Smooth muscle cell of the brain vasculature (primary cell): ENCODE data around the gene LRRN4CL.

Experiments
- DNase-seq: peaks from one replicate; pipeline ENCODE4 v3.0.0-alpha.2; 2012; ENCODE audit warnings: low read depth, low spot score

Gene LRRN4CL

DNA sequence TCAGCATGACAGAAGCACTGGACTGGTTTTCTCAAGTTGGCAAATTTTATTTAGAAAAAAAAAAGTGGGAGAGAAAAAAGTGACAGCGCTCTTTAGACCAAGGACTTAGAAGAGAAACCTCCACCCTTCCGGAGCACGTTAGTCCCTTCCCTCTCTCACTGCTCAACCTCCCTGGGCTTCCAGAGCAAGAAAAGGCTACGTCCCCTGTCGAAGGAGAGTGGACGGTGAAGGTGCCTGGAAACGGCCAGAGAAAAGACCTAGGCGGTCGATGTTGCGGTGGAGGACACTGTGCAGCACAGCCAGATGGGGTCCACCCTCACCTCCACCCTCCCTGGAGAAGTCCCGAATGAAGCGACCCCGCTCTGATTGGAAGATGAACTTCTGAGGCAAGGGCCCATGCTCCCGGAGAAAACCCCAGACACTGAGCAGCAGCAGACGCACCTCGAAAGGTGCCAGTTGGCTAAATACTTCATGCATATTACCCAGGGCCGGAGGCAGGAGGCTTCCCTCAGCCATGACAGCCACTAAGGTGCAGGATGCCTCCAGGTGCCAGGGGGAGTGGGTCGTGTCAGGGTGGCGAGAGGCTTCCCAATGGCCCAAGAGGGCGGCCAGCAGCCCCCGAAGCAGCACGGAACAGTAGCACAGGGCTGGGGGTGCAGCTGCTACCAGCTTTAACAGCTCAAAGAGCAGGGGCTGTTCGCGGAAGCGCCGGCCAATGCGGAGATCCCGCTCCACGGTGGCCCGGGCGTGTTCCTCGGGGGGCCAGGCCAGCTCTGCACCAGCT lies 42.3 kb downstream of the LRRN4CL start:
- no peak for DNase-seq

DNA sequence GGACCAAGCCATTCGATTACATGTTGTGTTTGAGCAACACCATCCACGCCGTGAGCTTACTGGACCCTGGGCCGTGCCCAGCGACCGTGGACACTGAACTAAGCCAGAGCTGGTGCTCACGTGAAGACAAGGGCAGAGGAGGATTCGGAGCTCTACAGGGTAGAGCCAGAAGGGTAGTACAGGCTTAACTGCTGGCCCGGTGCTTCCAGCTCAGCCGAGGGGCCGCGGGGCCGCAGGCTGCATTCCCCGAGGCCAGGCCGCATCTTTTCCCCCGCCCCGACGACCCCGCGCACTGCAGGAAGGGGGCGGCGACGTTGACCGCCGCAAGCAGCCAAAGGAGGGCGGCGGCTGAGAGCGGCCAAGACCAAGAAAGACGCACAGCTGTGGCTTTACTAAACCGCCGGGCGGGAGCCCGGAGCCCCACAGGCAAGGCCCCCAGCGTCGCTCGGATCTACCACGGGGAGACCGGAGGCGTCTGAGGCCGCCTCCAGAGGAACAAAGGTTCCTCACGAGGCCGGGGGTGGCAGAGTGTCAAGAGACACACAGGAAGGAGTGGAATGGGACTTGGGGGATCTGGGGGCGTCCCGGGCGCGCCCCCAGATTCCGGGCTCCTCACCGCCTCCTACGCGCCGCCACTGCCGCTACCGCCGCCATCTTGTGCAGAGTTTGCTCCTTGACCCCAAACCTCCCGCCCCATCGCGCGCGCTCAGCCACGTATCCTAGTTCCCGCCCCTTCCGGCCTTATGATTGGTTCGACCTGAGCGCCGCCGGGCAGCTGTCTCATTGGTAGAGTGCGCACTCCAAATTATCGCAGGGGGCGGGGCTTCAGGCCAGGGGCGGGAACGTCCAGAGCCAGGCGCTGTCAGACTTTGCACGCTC lies 43.1 kb downstream of the LRRN4CL start, which contains the start of gene GANAB:
GANAB (minus strand) TSS at position 668 of the 879 bp plus-strand sequence; CDS start at position 654, 14 bp downstream.
- peak; percentile 93 for DNase-seq

DNA sequence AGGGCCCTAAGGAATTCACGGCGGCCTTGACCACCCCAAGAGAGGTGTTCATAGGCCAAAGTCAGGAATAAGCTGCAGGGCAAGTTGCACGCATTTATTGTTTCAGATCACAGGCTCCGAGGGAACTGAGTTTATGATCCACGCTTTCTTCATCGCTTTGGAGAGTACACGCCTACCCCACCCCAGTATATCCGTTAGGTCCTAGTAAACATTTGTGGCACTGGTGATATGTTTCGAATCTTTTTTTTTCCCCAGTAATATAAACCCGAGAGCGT lies 43.7 kb downstream of the LRRN4CL start:
- DNase-seq: no peak

DNA sequence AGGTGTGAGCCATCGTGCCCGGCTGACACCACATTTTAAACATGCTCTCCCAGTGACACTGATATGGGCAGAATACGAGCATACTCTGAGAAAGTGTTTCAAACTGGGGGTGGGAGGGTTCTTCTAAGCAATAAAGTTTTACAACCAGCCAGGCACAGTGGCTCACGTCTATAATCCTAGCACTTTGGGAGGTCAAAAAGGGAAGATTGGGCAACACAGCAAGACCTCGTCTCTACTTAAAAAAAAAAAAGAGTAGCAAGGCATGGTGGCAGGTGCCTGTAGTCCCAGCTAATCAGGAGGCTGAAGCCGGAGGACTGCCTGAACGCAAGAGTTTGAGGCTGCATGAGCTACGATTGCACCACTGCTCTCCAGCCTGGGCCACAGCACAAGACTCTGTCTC lies 45.1 kb downstream of the LRRN4CL start:
- DNase-seq: no peak
